ENCODE results near the gene KCNJ10.

The KCNJ10 gene

GRCh38 chr1:160009801-160010200 lies 60.2 kb downstream of the KCNJ10 start:
- in situ Hi-C loops (cut with MboI; ENCODE audit: low sequenced_read_pairs, unreplicated experiment): loop anchor here (10.0 to 25.0 kb wide), 2 partner anchors 75 to 222 kb away; partner anchors contain the start of gene DUSP23
- DNase-seq (ENCODE audit: low spot score): no peak
- TF ChIP-seq, protein P1, sequence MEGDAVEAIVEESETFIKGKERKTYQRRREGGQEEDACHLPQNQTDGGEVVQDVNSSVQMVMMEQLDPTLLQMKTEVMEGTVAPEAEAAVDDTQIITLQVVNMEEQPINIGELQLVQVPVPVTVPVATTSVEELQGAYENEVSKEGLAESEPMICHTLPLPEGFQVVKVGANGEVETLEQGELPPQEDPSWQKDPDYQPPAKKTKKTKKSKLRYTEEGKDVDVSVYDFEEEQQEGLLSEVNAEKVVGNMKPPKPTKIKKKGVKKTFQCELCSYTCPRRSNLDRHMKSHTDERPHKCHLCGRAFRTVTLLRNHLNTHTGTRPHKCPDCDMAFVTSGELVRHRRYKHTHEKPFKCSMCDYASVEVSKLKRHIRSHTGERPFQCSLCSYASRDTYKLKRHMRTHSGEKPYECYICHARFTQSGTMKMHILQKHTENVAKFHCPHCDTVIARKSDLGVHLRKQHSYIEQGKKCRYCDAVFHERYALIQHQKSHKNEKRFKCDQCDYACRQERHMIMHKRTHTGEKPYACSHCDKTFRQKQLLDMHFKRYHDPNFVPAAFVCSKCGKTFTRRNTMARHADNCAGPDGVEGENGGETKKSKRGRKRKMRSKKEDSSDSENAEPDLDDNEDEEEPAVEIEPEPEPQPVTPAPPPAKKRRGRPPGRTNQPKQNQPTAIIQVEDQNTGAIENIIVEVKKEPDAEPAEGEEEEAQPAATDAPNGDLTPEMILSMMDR (IDR thresholded peaks at IDR 0.05; ENCODE audit: borderline replicate concordance, control extremely low read depth, extremely low read depth, insufficient read depth, missing control alignments): no peak

- TF ChIP-seq, protein P1 (IDR thresholded peaks at IDR 0.05; ENCODE audit: borderline replicate concordance, control extremely low read depth, extremely low read depth, insufficient read depth, missing control alignments): no peak
- no peak for DNase-seq (ENCODE audit: low spot score)
- in situ Hi-C loops (cut with MboI; ENCODE audit: low sequenced_read_pairs, unreplicated experiment): loop anchor here (10.0 to 25.0 kb wide), 2 partner anchors 74 to 222 kb away; partner anchors contain the start of gene DUSP23
These were observed 60.9 kb downstream of the KCNJ10 start for GRCh38 chr1:160009081-160009480.

DNA sequence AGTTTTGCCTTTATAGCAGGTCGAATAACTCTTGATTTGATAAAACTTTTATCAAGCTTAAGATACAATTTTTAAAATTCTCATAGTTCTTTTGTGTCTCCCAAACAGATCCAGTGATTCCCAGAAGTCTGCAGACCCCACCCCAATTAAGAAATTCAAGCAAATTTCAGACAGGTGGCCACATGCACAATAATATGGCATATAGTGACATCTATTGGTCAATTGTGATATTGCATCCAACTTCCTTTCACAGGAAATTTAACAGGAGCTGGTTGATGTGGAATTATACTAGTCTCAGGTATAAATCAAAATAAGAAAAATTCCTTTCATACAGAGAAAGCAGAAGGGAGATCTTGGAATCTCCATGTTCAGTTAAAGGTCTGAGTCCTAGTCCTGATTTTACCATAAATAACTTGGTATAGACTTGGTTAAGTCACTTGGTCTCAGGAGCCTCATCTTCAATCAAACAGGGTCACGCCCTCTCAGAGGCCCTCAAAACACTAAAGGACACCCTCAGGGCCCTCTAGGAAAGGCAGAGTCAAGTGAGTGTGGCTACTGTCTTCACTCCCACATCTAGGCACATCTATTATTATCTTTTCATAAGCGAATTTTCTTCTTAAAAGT lies 62.3 kb downstream of the KCNJ10 start:
- in situ Hi-C loops (cut with MboI; ENCODE audit: low sequenced_read_pairs, unreplicated experiment): loop anchor here (10.0 to 25.0 kb wide), 2 partner anchors 73 to 220 kb away; partner anchors contain the start of gene DUSP23
- TF ChIP-seq, protein P1 (IDR thresholded peaks at IDR 0.05; ENCODE audit: borderline replicate concordance, control extremely low read depth, extremely low read depth, insufficient read depth, missing control alignments): peak; percentile 66
- peak; percentile 24 for DNase-seq (ENCODE audit: low spot score)

DNA sequence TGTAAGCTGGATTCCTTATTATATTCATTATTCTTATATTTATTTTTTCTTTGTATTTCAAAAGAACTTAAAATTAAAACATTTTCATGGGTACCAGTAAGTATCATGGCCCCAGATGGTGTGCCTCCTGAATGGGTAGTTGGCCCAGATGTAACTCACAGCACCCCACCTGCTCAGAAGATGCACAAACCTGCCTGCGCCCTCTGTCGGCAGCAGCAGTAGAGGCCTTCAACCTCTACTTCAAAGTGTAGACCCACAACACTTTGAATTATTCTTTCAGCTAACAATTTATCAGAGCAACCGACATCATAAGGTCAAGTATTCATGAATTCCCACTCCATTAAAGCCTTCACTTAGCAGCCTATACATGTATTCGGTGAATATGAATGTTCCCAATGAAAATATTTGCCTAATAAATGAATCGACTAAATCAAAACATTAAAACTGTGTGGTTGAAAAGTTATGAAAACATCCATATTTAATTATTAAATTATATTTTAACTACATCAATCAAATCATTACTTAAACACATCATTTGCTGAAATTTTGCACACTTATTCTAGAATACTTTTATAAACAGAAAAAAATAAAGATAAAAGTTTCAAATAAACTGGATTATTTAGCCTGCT lies 63.5 kb downstream of the KCNJ10 start:
- TF ChIP-seq, protein P1 (IDR thresholded peaks at IDR 0.05; ENCODE audit: borderline replicate concordance, control extremely low read depth, extremely low read depth, insufficient read depth, missing control alignments): peak; percentile 91
- in situ Hi-C loops (cut with MboI; ENCODE audit: low sequenced_read_pairs, unreplicated experiment): loop anchor here (10.0 to 25.0 kb wide), 2 partner anchors 72 to 219 kb away; partner anchors contain the start of gene DUSP23
- peak; percentile 80 for DNase-seq (ENCODE audit: low spot score)

DNA sequence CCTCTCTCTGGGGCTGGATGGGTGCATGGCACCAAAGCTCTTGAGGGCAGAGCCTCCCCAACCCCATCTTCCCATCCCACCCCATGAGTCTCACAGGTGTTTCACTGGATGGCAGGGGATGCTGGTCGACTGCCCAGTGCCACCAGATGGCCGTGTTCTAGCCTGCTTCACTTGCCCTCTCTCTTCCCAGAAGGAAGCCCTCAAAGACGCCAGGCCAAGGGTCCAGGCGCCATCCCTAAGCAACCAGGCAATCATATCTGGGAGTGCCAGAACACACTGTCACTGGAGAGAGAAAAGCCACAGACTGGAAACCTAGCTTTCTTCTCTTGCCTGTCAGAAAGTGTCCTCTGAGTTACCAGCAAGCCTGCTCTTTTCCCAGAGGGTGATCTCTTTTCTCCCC lies 64.9 kb downstream of the KCNJ10 start:
- TF ChIP-seq, protein P1 (IDR thresholded peaks at IDR 0.05; ENCODE audit: borderline replicate concordance, control extremely low read depth, extremely low read depth, insufficient read depth, missing control alignments): no peak
- no peak for DNase-seq (ENCODE audit: low spot score)
- in situ Hi-C loops (cut with MboI; ENCODE audit: low sequenced_read_pairs, unreplicated experiment): loop anchor here (10.0 to 25.0 kb wide), 2 partner anchors 70 to 218 kb away; partner anchors contain the start of gene DUSP23

DNA sequence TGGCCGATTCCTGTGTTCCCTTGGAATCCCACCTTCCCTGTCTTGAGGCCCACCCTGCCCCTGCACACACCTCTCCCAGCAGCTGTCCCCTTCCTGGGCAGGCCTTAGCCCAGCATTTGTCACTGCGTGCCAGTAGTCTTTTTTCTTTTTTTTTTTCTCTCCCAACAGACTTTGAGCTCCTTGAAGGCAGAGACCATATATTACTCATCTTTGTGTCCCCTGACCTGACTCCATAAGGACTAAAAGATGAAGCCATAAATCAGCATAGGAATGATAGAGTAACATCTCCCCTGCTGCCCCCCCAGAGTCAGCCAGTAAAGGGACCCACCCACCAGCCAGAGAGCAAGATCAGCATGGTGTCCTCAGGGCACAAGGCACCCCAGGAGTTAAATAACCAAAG lies 65.5 kb downstream of the KCNJ10 start:
- TF ChIP-seq, protein P1 (IDR thresholded peaks at IDR 0.05; ENCODE audit: borderline replicate concordance, control extremely low read depth, extremely low read depth, insufficient read depth, missing control alignments): no peak
- in situ Hi-C loops (cut with MboI; ENCODE audit: low sequenced_read_pairs, unreplicated experiment): loop anchor here (10.0 to 25.0 kb wide), 2 partner anchors 70 to 217 kb away; partner anchors contain the start of gene DUSP23
- DNase-seq (ENCODE audit: low spot score): no peak
